MM.1S (cell line): Measurements from ENCODE around the gene TYSND1.

Source experiments
- DNase-seq: peaks from one replicate; pipeline ENCODE4 v3.0.0-alpha.2; 2015
- H2AFZ ChIP-seq: fragments of 300-600 bp; sonication (generic); 2 replicates; pipeline ENCODE4 v1.6.0; 2016; ENCODE audit warnings: antibody characterized with exemption, low read length
- H3F3A ChIP-seq: fragments of 300-600 bp; sonication (generic); 2 replicates; pipeline ENCODE4 v1.6.1; 2016; ENCODE audit warnings: mild to moderate bottlenecking, antibody characterized with exemption, low read length, moderate library complexity, mixed read lengths; ENCODE audit not compliant: insufficient read depth
- H3K27ac ChIP-seq: fragments of 300-600 bp; sonication (generic); 2 replicates; pipeline ENCODE4 v1.5.1; 2016; ENCODE audit warnings: mild to moderate bottlenecking, low read length
- H3K27me3 ChIP-seq: fragments of 300-600 bp; sonication (generic); replicated peaks from 2 replicates; pipeline ENCODE4 v1.6.0; 2016; ENCODE audit warnings: low read length; ENCODE audit not compliant: insufficient read depth
- H3K36me3 ChIP-seq: fragments of 300-600 bp; sonication (generic); replicated peaks from 2 replicates; pipeline ENCODE4 v1.6.1; 2016; ENCODE audit warnings: mild to moderate bottlenecking, low read length, mixed read lengths; ENCODE audit not compliant: insufficient read depth
- H3K4me1 ChIP-seq: fragments of 300-600 bp; sonication (generic); 2 replicates; pipeline ENCODE4 v1.6.1; 2016; ENCODE audit warnings: low read length, mixed read lengths
- H3K4me2 ChIP-seq: fragments of 300-600 bp; sonication (generic); 2 replicates; pipeline ENCODE4 v1.6.0; 2016; ENCODE audit warnings: low read depth, low read length
- H3K4me3 ChIP-seq: fragments of 300-600 bp; sonication (generic); 2 replicates; pipeline ENCODE4 v1.5.1; 2016; ENCODE audit warnings: low read length, mixed read lengths
- H3K79me2 ChIP-seq: fragments of 300-600 bp; sonication (generic); 2 replicates; pipeline ENCODE4 v1.6.1; 2016; ENCODE audit warnings: mixed run types, low read length, mixed read lengths
- H3K9ac ChIP-seq: fragments of 300-600 bp; sonication (generic); 2 replicates; pipeline ENCODE4 v1.6.1; 2016; ENCODE audit warnings: low read length, mixed read lengths
- H3K9me2 ChIP-seq: fragments of 300-600 bp; sonication (generic); replicated peaks from 2 replicates; pipeline ENCODE4 v1.6.1; 2016; ENCODE audit warnings: mild to moderate bottlenecking, low read length, mixed read lengths; ENCODE audit not compliant: insufficient read depth
- H3K9me3 ChIP-seq: fragments of 300-600 bp; sonication (generic); replicated peaks from 2 replicates; pipeline ENCODE4 v1.6.1; 2016; ENCODE audit warnings: mild to moderate bottlenecking, low read length, mixed read lengths; ENCODE audit not compliant: insufficient read depth
- H4K20me1 ChIP-seq: fragments of 300-600 bp; sonication (generic); 2 replicates; pipeline ENCODE4 v1.6.1; 2016; ENCODE audit warnings: mild to moderate bottlenecking, low read length, moderate library complexity, mixed read lengths; ENCODE audit not compliant: insufficient read depth
- CTCF ChIP-seq: fragments of 300-600 bp; sonication (generic); IDR thresholded peaks from 2 replicates; pipeline ENCODE4 v1.5.1; 2016; ENCODE audit warnings: antibody characterized with exemption, low read length, mixed read lengths
- EZH2 ChIP-seq: fragments of 300-600 bp; sonication (generic); optimal IDR thresholded peaks from 2 replicates; pipeline ENCODE3; 2017; ENCODE audit warnings: low read depth, mild to moderate bottlenecking, antibody characterized with exemption, low read length, mixed read lengths
- EZH2phosphoT487 ChIP-seq: fragments of 300-600 bp; sonication (generic); IDR thresholded peaks from 2 replicates; pipeline ENCODE4 v1.6.1; 2018; ENCODE audit warnings: antibody characterized with exemption, low read length

The TYSND1 gene

GRCh38 chr10:70191972-70192305, 45.4 kb upstream of the TYSND1 start:
- no peaks in the 10 kb centered on the region for H3K9me2 ChIP-seq
- no peak overlapping the region for H3K27ac ChIP-seq
- H3K36me3 ChIP-seq: no peaks in the 10 kb centered on the region
- no peaks in the 10 kb centered on the region for H3F3A ChIP-seq
- no peaks in the 10 kb centered on the region for H3K9me3 ChIP-seq
- TF ChIP-seq EZH2phosphoT487 (no peak), CTCF (no peak), EZH2 (no peak)
- no peak overlapping the region for H3K4me2 ChIP-seq
- no peak overlapping the region for H3K9ac ChIP-seq
- no peak overlapping the region for H3K4me3 ChIP-seq
- H4K20me1 ChIP-seq: no peaks in the 10 kb centered on the region
- H3K27me3 ChIP-seq: no peaks in the 10 kb centered on the region
- no peak for DNase-seq
- H3K79me2 ChIP-seq: no peaks in the 10 kb centered on the region
- H3K4me1 ChIP-seq: no peaks in the 10 kb centered on the region
- no peak overlapping the region for H2AFZ ChIP-seq

GRCh38 chr10:70191161-70191971, 44.9 kb upstream of the TYSND1 start:
- no peaks in the 10 kb centered on the region for H3K79me2 ChIP-seq
- H3K27ac ChIP-seq: no peak overlapping the region
- H3K36me3 ChIP-seq: no peaks in the 10 kb centered on the region
- H3K27me3 ChIP-seq: no peaks in the 10 kb centered on the region
- H3K9me2 ChIP-seq: no peaks in the 10 kb centered on the region
- H2AFZ ChIP-seq: no peak overlapping the region
- no peaks in the 10 kb centered on the region for H4K20me1 ChIP-seq
- no peak overlapping the region for H3K9ac ChIP-seq
- no peak overlapping the region for H3K4me2 ChIP-seq
- H3K4me3 ChIP-seq: no peak overlapping the region
- DNase-seq: no peak
- H3K4me1 ChIP-seq: no peaks in the 10 kb centered on the region
- H3F3A ChIP-seq: no peaks in the 10 kb centered on the region
- no peaks in the 10 kb centered on the region for H3K9me3 ChIP-seq
- no peak for TF ChIP-seq CTCF
- TF ChIP-seq EZH2phosphoT487: no peak
- TF ChIP-seq EZH2: no peak

GRCh38 chr10:70190581-70190980, 44.1 kb upstream of the TYSND1 start:
- Histone ChIP-seq H3K4me2 (no peak overlapping the region), H3K9me3 (no peaks in the 10 kb centered on the region), H2AFZ (no peak overlapping the region), H3K27ac (no peak overlapping the region), H3K9me2 (no peaks in the 10 kb centered on the region), H3K9ac (no peak overlapping the region), H3K79me2 (no peaks in the 10 kb centered on the region), H4K20me1 (no peaks in the 10 kb centered on the region), H3F3A (no peaks in the 10 kb centered on the region), H3K27me3 (no peaks in the 10 kb centered on the region), H3K36me3 (no peaks in the 10 kb centered on the region), H3K4me1 (no peaks in the 10 kb centered on the region), H3K4me3 (no peak overlapping the region)
- TF ChIP-seq EZH2phosphoT487 (no peak), EZH2 (no peak), CTCF (no peak)
- no peak for DNase-seq
